OCI-LY1 (cell line): ENCODE data around the gene OR2W3.

Source experiments
- H2AFZ ChIP-seq: fragments of 200-600 bp; sonication (generic), shearing (Covaris generic); 2 replicates; pipeline ENCODE4 v1.6.0; 2014; ENCODE audit warnings: antibody characterized with exemption, mild to moderate bottlenecking, low read length
- H3F3A ChIP-seq: fragments of 200-600 bp; sonication (generic), shearing (Covaris generic); 2 replicates; pipeline ENCODE4 v1.6.0; 2014; ENCODE audit warnings: mild to moderate bottlenecking, antibody characterized with exemption, low read length, moderate library complexity; ENCODE audit not compliant: insufficient read depth
- H3K27ac ChIP-seq: fragments of 200-600 bp; sonication (generic); 2 replicates; pipeline ENCODE4 v1.5.1; 2014; ENCODE audit warnings: low read length, mixed run types, mild to moderate bottlenecking, low read depth; ENCODE audit not compliant: poor library complexity, severe bottlenecking
- H3K27me3 ChIP-seq: fragments of 200-600 bp; sonication (generic); 2 replicates; pipeline ENCODE4 v1.6.0; 2014; ENCODE audit warnings: antibody characterized with exemption, mild to moderate bottlenecking, low read length, moderate library complexity; ENCODE audit not compliant: insufficient read depth
- H3K36me3 ChIP-seq: fragments of 200-600 bp; sonication (generic); 2 replicates; pipeline ENCODE4 v1.6.1; 2014; ENCODE audit warnings: mild to moderate bottlenecking, antibody characterized with exemption, low read length, moderate library complexity, mixed read lengths; ENCODE audit not compliant: insufficient read depth
- H3K4me1 ChIP-seq: fragments of 200-600 bp; sonication (generic); 2 replicates; pipeline ENCODE4 v1.5.1; 2014; ENCODE audit warnings: mild to moderate bottlenecking, low read length, moderate library complexity; ENCODE audit not compliant: insufficient read depth, severe bottlenecking
- H3K4me2 ChIP-seq: fragments of 200-600 bp; sonication (generic), shearing (Covaris generic); 2 replicates; pipeline ENCODE4 v1.6.1; 2014; ENCODE audit warnings: low read length
- H3K4me3 ChIP-seq: fragments of 200-600 bp; sonication (generic); 2 replicates; pipeline ENCODE4 v1.5.1; 2014; ENCODE audit warnings: low read length, low read depth, mild to moderate bottlenecking, mixed read lengths; ENCODE audit not compliant: poor library complexity, severe bottlenecking
- H3K79me2 ChIP-seq: fragments of 200-600 bp; shearing (Covaris generic); 2 replicates; pipeline ENCODE4 v1.6.1; 2016; ENCODE audit warnings: mixed run types, low read length, mixed read lengths; ENCODE audit not compliant: insufficient read depth
- H3K9ac ChIP-seq: fragments of 200-600 bp; sonication (generic), shearing (Covaris generic); 2 replicates; pipeline ENCODE4 v1.6.1; 2014; ENCODE audit warnings: mild to moderate bottlenecking, low read length, mixed read lengths
- H3K9me2 ChIP-seq: fragments of 200-600 bp; sonication (generic), shearing (Covaris generic); 2 replicates; pipeline ENCODE4 v1.6.1; 2014; ENCODE audit warnings: low read depth, mild to moderate bottlenecking, low read length, mixed read lengths
- H3K9me3 ChIP-seq: fragments of 200-600 bp; shearing (Covaris generic); 2 replicates; pipeline ENCODE4 v1.6.1; 2014; ENCODE audit warnings: low read length, mixed read lengths
- H4K20me1 ChIP-seq: fragments of 200-600 bp; sonication (generic), shearing (Covaris generic); 2 replicates; pipeline ENCODE4 v1.6.0; 2016; ENCODE audit warnings: mild to moderate bottlenecking, low read length; ENCODE audit not compliant: insufficient read depth
- CTCF ChIP-seq: fragments of 200-600 bp; sonication (generic), shearing (Covaris generic); IDR thresholded peaks from 2 replicates; pipeline ENCODE4 v1.5.1; 2017; ENCODE audit warnings: mild to moderate bottlenecking, antibody characterized with exemption, low read length, moderate library complexity, mixed read lengths
- EZH2 ChIP-seq: fragments of 200-600 bp; sonication (generic), shearing (Covaris generic); IDR thresholded peaks from 2 replicates; pipeline ENCODE4 v1.8.0; 2017; ENCODE audit warnings: borderline replicate concordance, mixed run types, mild to moderate bottlenecking, antibody characterized with exemption, low read length, moderate library complexity, mixed read lengths

The OR2W3 gene

GRCh38 chr1:247895163-247895637, at the start of gene OR2W3:
Gene OR2W3, plus strand, starts transcription at chr1:247895587. Its CDS starts 0 bp downstream, at chr1:247895587.
- no peaks in the 10 kb centered on the region for H3K79me2 ChIP-seq
- H3K9me2 ChIP-seq, result no peaks in the 10 kb centered on the region
- no peaks in the 10 kb centered on the region for H3K4me1 ChIP-seq
- TF ChIP-seq EZH2 (no peak), CTCF (no peak)
- H3K9me3 ChIP-seq, result no peaks in the 10 kb centered on the region
- H3K27me3 ChIP-seq, result no peaks in the 10 kb centered on the region
- no peak within 1 kb of the TSS for H2AFZ ChIP-seq
- H3K36me3 ChIP-seq, result no peaks in the 10 kb centered on the region
- H3K9ac ChIP-seq, result no peak within 1 kb of the TSS
- H3K4me3 ChIP-seq, result no peak within 1 kb of the TSS
- H3K4me2 ChIP-seq, result no peak within 1 kb of the TSS
- no peaks in the 10 kb centered on the region for H3F3A ChIP-seq
- no peak within 1 kb of the TSS for H3K27ac ChIP-seq
- H4K20me1 ChIP-seq, result no peaks in the 10 kb centered on the region

GRCh38 chr1:247845693-247846017, 49.7 kb upstream of the OR2W3 start:
- no peak overlapping the region for H3K9ac ChIP-seq
- H3K27ac ChIP-seq, result no peak overlapping the region
- no peaks in the 10 kb centered on the region for H3F3A ChIP-seq
- H3K4me2 ChIP-seq, result no peak overlapping the region
- H3K36me3 ChIP-seq, result no peaks in the 10 kb centered on the region
- no peak overlapping the region for H2AFZ ChIP-seq
- H3K9me2 ChIP-seq, result no peaks in the 10 kb centered on the region
- no peaks in the 10 kb centered on the region for H3K4me1 ChIP-seq
- no peaks in the 10 kb centered on the region for H3K79me2 ChIP-seq
- TF ChIP-seq EZH2 (no peak), CTCF (no peak)
- no peaks in the 10 kb centered on the region for H3K27me3 ChIP-seq
- H3K4me3 ChIP-seq, result no peak overlapping the region
- no peaks in the 10 kb centered on the region for H3K9me3 ChIP-seq
- H4K20me1 ChIP-seq, result no peaks in the 10 kb centered on the region

GRCh38 chr1:247848346-247848745, 47.0 kb upstream of the OR2W3 start:
- Histone ChIP-seq H3K4me1 (no peaks in the 10 kb centered on the region), H3K4me2 (no peak overlapping the region), H3K9ac (no peak overlapping the region), H2AFZ (no peak overlapping the region), H3K27me3 (no peaks in the 10 kb centered on the region), H3K4me3 (no peak overlapping the region), H3F3A (no peaks in the 10 kb centered on the region), H3K79me2 (no peaks in the 10 kb centered on the region), H3K9me3 (no peaks in the 10 kb centered on the region), H3K36me3 (no peaks in the 10 kb centered on the region), H3K27ac (no peak overlapping the region), H4K20me1 (no peaks in the 10 kb centered on the region), H3K9me2 (no peaks in the 10 kb centered on the region)
- no peak for TF ChIP-seq CTCF
- no peak for TF ChIP-seq EZH2
